Right lobe of liver (tissue), 6 donors: ENCODE data around the gene SBSN. TPM values are rescaled to one million over a fixed set of nuclear protein-coding genes. Genes with fewer than 3 reads are reported as not detected.

ENCODE experiments used
- ATAC-seq, 4 donors: fragments of 200-7000 bp; cut with Tn5 transposase; one replicate each; pipeline ENCODE4 v1.9.1; 2020; ENCODE audit warnings: mild to moderate bottlenecking in 4 of 4, moderate library complexity in 4 of 4
- DNase-seq, 3 donors: peaks; one replicate each; pipeline ENCODE4 v3.0.0-alpha.2; 2020
- H3K27ac ChIP-seq, 3 donors: fragments of 200-600 bp; one replicate each; pipeline ENCODE4 v1.8.0; 2022
- H3K27me3 ChIP-seq, 2 donors: fragments of 200-600 bp; one replicate each; pipeline ENCODE4 v1.8.0; 2022
- H3K36me3 ChIP-seq, 4 donors: fragments of 200-600 bp; sonication (generic) in 1 of 4; one replicate each; pipeline versions ENCODE4 v1.5.1 to v1.8.0; 2017 to 2022; ENCODE audit warnings: control low read depth in 1 of 4
- H3K4me1 ChIP-seq, 4 donors: fragments of 200-600 bp; sonication (generic) in 1 of 4; one replicate each; pipeline versions ENCODE4 v1.5.1 to v1.8.0; 2017 to 2022; ENCODE audit warnings: control low read depth in 1 of 4
- H3K4me3 ChIP-seq, 3 donors: fragments of 200-600 bp; one replicate each; pipeline ENCODE4 v1.8.0; 2022
- H3K9me3 ChIP-seq, 4 donors: fragments of 200-600 bp; sonication (generic) in 1 of 4; one replicate each; pipeline versions ENCODE4 v1.5.1 to v1.8.0; 2017 to 2022; ENCODE audit warnings: control low read depth in 1 of 4
- CTCF ChIP-seq, 4 donors: fragments of 200-600 bp in 3 of 4; fragments of 450-650 bp in 1 of 4; IDR thresholded peaks; one replicate each; pipeline versions ENCODE4 v1.5.1 to v1.8.0; 2016 to 2022; ENCODE audit warnings: antibody characterized with exemption in 4 of 4, mild to moderate bottlenecking in 2 of 4
- POLR2A ChIP-seq: fragments of 450-650 bp; IDR thresholded peaks from one replicate; pipeline ENCODE4 v1.6.1; 2017; ENCODE audit warnings: antibody characterized with exemption, mild to moderate bottlenecking
- WGBS: methylation state at CpG from one replicate; pipeline ENCODE4 v1.1.6; 2018; ENCODE audit warnings: low coverage, low lambda C conversion rate; ENCODE audit not compliant: insufficient coverage; ENCODE audit errors: missing lambda C conversion rate; 5-methylcytosine and 5-hydroxymethylcytosine counted together
- intact Hi-C, 2 donors: fragments of 100-400 bp; cut with DNase I; formaldehyde crosslinking; loops; one replicate each; pipeline versions ENCODE4 v1.11.2 to v1.14.1; 2022
- total RNA-seq, 6 experiments: library from RNA; depleted of rRNA in 2 of 6; stranded (reverse); fragments of >200 nt in 2 of 6; fragmentation: NEBNext Ultra II Directional in 3 of 6; extraction: Animal tissue kit (Norgen Biotek cat#: 25700) in 3 of 6; gene quantifications; one replicate each; pipeline versions ENCODE4 v1.1.0 to v1.2.4, GENCODE V29; 2016 to 2023
- donor health status: DM: no; HTN: yes; CAD: no.
- donor health status: DM: no; HTN: no; CAD: no.
- donor health status: DM: no; HTN: no; CAD: no.
- donor health status: DM: no; HTN: yes; CAD: no.
- donor health status: DM: no; HTN: yes; CAD: no.

The SBSN gene
- total RNA-seq, 6 experiments from 2014 or later = 0.24 TPM; not detected in 5

GRCh38 chr19:35529241-35530218 is 1.4 kb upstream of the SBSN start:
- ATAC-seq (no peak), DNase-seq (no peak)
- Histone ChIP-seq H3K27me3 (no peaks in the 10 kb centered on the region), H3K27ac (no peak overlapping the region), H3K36me3 (no peaks in the 10 kb centered on the region), H3K9me3 (no peaks in the 10 kb centered on the region), H3K4me1 (no peaks in the 10 kb centered on the region), H3K4me3 (no peak overlapping the region)
- TF ChIP-seq CTCF (IDR thresholded peaks at IDR 0.05) (no peak), POLR2A (no peak)
- 53% methylated on average over 10 of the region's 19 CpGs for WGBS
- intact Hi-C loops = no loop called here

- H3K9me3 ChIP-seq = no peaks in the 10 kb centered on the region
- no peak for ATAC-seq
- no peaks in the 10 kb centered on the region for H3K27me3 ChIP-seq
Observed at GRCh38 chr19:35525873-35526272, 2.2 kb downstream of the SBSN start.

GRCh38 chr19:35524181-35524837 is 3.8 kb downstream of the SBSN start:
- Histone ChIP-seq H3K27ac (no peak overlapping the region), H3K9me3 (no peaks in the 10 kb centered on the region), H3K4me1 (no peaks in the 10 kb centered on the region), H3K4me3 (no peak overlapping the region), H3K27me3 (no peaks in the 10 kb centered on the region), H3K36me3 (no peaks in the 10 kb centered on the region)
- no peak for TF ChIP-seq POLR2A
- TF ChIP-seq CTCF (IDR thresholded peaks at IDR 0.05) = no peak
- DNase-seq (no peak), ATAC-seq (no peak)
- WGBS = 25% methylated on average over 7 of the region's 11 CpGs
- intact Hi-C loops = no loop called here

More at GRCh38 chr19:35525873-35526272, 2.2 kb downstream of the SBSN start:
- intact Hi-C loops = no loop called here
- 17% methylated on average over 1 of the region's 4 CpGs for WGBS
- no peak for DNase-seq
- Histone ChIP-seq H3K36me3 (no peaks in the 10 kb centered on the region), H3K27ac (no peak overlapping the region), H3K4me3 (no peak overlapping the region), H3K4me1 (no peaks in the 10 kb centered on the region)
- TF ChIP-seq POLR2A = no peak
- TF ChIP-seq CTCF (IDR thresholded peaks at IDR 0.05) = no peak

GRCh38 chr19:35522745-35523327 is 5.3 kb downstream of the SBSN start:
- H3K27ac ChIP-seq = no peak overlapping the region
- intact Hi-C loops = no loop called here
- no peak for TF ChIP-seq POLR2A
- no peak for TF ChIP-seq CTCF (IDR thresholded peaks at IDR 0.05)
- no peaks in the 10 kb centered on the region for H3K27me3 ChIP-seq
- 56% methylated on average over 10 of the region's 12 CpGs for WGBS
- H3K4me3 ChIP-seq = no peak overlapping the region
- H3K9me3 ChIP-seq = no peaks in the 10 kb centered on the region
- H3K36me3 ChIP-seq = no peaks in the 10 kb centered on the region
- H3K4me1 ChIP-seq = no peaks in the 10 kb centered on the region
- no peak for ATAC-seq
- no peak for DNase-seq
